Kasumi-1 (cell line): ENCODE data around the gene ZNF423.
"Not testable (repeated sequence)": the region's sequence is repeated elsewhere in the genome, so short reads cannot be mapped to it uniquely, and the experiment has no call there.

Experiments
- DNase-seq, 2 experiments: peaks; one replicate each; lab custom pipeline; 2025; lab: John Stamatoyannopoulos, UW

The ZNF423 gene

GRCh38 chr16:49855822-49856671 is at the start of gene ZNF423:
ZNF423 (minus strand) TSS chr16:49856112; CDS start chr16:49855774, 338 bp downstream.
- no peak for DNase-seq

GRCh38 chr16:49904348-49905062 is 48.6 kb upstream of the ZNF423 start:
- DNase-seq: no peak

GRCh38 chr16:49902908-49903307 is 47.0 kb upstream of the ZNF423 start:
- no peak for DNase-seq

GRCh38 chr16:49901711-49902110 is 45.8 kb upstream of the ZNF423 start:
- no peak for DNase-seq

- no peak for DNase-seq
Observed at GRCh38 chr16:49900875-49901274, 45.0 kb upstream of the ZNF423 start.

GRCh38 chr16:49899991-49900695 is 44.2 kb upstream of the ZNF423 start:
- DNase-seq: no peak

GRCh38 chr16:49896447-49896964 is 40.6 kb upstream of the ZNF423 start:
- no peak for DNase-seq

GRCh38 chr16:49890876-49891275 is 35.0 kb upstream of the ZNF423 start:
- no peak for DNase-seq

GRCh38 chr16:49889725-49890397 is 33.9 kb upstream of the ZNF423 start:
- DNase-seq: no peak

- no peak for DNase-seq
Observed at GRCh38 chr16:49886554-49887094, 30.7 kb upstream of the ZNF423 start.

GRCh38 chr16:49884033-49885015 is 28.4 kb upstream of the ZNF423 start:
- no peak for DNase-seq

GRCh38 chr16:49883076-49884014 is 27.4 kb upstream of the ZNF423 start:
- no peak for DNase-seq

GRCh38 chr16:49881890-49882289 is 26.0 kb upstream of the ZNF423 start:
- no peak for DNase-seq

- DNase-seq: not testable (repeated sequence)
Observed at GRCh38 chr16:49878540-49878939, 22.6 kb upstream of the ZNF423 start.

GRCh38 chr16:49876716-49877129 is 20.8 kb upstream of the ZNF423 start:
- peak in 1 of 2 experiments; percentile 3 for DNase-seq

GRCh38 chr16:49875806-49876715 is 20.1 kb upstream of the ZNF423 start:
- DNase-seq: no peak

GRCh38 chr16:49874613-49875237 is 18.8 kb upstream of the ZNF423 start:
- no peak for DNase-seq
